ENCODE data around the gene KRTAP10-10.

The KRTAP10-10 gene

GRCh38 chr21:44615911-44616590 is 21.1 kb upstream of the KRTAP10-10 start:
- DNase-seq (ENCODE audit: low spot score) (no peak), ATAC-seq (ENCODE audit: low read depth) (no peak)
- H3K4me1 ChIP-seq (ENCODE audit: insufficient read depth, poor library complexity, severe bottlenecking), result no peaks in the 10 kb centered on the region

DNA sequence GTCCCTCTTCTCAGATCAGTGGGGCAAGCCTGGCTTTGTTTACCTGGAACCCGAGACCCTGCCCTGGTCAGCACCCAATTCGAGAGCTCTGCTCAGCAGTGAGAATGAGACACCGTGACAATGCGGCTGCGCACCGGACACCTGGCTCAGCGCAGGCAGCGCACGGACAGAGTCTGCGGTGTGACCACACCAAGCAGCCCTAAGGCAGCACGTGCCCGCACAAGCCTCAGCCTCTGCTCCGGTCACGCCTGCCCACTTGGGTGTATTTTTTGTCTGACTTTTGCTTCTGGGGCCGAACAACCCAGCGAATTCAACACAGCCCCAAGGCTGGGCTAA is 20.6 kb upstream of the KRTAP10-10 start:
- Histone ChIP-seq H3K27ac (ENCODE audit: poor library complexity, severe bottlenecking) (no peak overlapping the region), H3K4me1 (ENCODE audit: insufficient read depth, poor library complexity, severe bottlenecking) (no peaks in the 10 kb centered on the region), H3K9me3 (ENCODE audit: severe bottlenecking) (no peaks in the 10 kb centered on the region), H3K27me3 (ENCODE audit: insufficient read depth, poor library complexity, severe bottlenecking) (peaks cover 21% of the 10 kb centered on the region), H3K36me3 (ENCODE audit: low read depth) (no peaks in the 10 kb centered on the region), H3K4me3 (ENCODE audit: severe bottlenecking) (no peak overlapping the region)
- ATAC-seq (ENCODE audit: low read depth), result peak; percentile 44; the same call in 1 of the 3 replicates
- no peak for TF ChIP-seq CTCF (IDR thresholded peaks at IDR 0.05; ENCODE audit: poor library complexity, severe bottlenecking)
- DNase-seq (ENCODE audit: low spot score), result no peak

More at GRCh38 chr21:44615911-44616590, 21.1 kb upstream of the KRTAP10-10 start:
- no peaks in the 10 kb centered on the region for H3K36me3 ChIP-seq (ENCODE audit: low read depth)
- H3K27ac ChIP-seq (ENCODE audit: poor library complexity, severe bottlenecking), result no peak overlapping the region
- no peak overlapping the region for H3K4me3 ChIP-seq (ENCODE audit: severe bottlenecking)
- peaks cover 21% of the 10 kb centered on the region for H3K27me3 ChIP-seq (ENCODE audit: insufficient read depth, poor library complexity, severe bottlenecking)
- no peaks in the 10 kb centered on the region for H3K9me3 ChIP-seq (ENCODE audit: severe bottlenecking)
- no peak for TF ChIP-seq CTCF (IDR thresholded peaks at IDR 0.05; ENCODE audit: poor library complexity, severe bottlenecking)

DNA sequence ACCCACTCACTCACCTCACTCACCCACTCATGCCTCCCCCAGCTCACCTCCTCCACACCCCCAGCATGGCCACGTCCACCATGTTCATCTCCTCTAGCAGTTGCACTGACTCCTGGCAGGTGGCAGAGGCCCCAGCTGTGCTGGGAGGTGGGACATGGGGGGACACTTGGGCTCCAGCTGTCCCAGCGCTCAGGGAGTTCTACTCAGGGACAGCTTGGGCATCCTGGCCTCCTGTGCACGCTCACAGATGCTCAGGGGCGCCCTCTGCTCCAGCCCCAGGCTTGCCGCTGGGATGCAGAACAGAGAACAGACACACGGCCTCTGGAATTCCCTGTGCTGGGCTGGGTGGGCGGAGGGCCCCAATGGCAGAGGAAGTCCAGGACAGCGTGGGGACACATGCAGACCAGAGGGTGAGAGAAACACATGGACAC is 20.1 kb upstream of the KRTAP10-10 start:
- DNase-seq (ENCODE audit: low spot score), result no peak
- TF ChIP-seq CTCF (IDR thresholded peaks at IDR 0.05; ENCODE audit: poor library complexity, severe bottlenecking), result no peak
- Histone ChIP-seq H3K4me3 (ENCODE audit: severe bottlenecking) (no peak overlapping the region), H3K4me1 (ENCODE audit: insufficient read depth, poor library complexity, severe bottlenecking) (no peaks in the 10 kb centered on the region), H3K27ac (ENCODE audit: poor library complexity, severe bottlenecking) (no peak overlapping the region), H3K36me3 (ENCODE audit: low read depth) (no peaks in the 10 kb centered on the region), H3K27me3 (ENCODE audit: insufficient read depth, poor library complexity, severe bottlenecking) (peaks cover 21% of the 10 kb centered on the region), H3K9me3 (ENCODE audit: severe bottlenecking) (no peaks in the 10 kb centered on the region)
- ATAC-seq (ENCODE audit: low read depth), result no peak

DNA sequence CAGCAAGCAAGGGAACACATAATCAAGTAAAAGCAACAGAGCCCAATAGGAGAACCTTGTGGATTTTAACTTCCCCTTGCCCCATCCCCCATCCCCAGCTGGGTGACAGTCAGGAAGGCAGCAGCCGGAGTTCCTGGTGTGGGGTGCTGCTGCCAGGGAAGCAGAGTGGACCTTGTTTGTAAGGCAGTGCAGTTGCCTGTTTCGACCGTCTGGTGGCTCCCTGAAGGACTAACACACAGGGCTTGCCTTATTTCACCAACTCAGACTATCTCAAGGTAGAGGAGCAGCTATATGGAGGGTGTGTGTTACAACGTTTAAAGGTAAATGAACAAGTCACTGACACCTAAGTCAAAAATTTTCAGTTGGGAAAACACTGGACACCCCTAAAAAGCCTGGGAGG is 18.7 kb upstream of the KRTAP10-10 start:
- H3K4me3 ChIP-seq (ENCODE audit: severe bottlenecking), result no peak overlapping the region
- H3K27me3 ChIP-seq (ENCODE audit: insufficient read depth, poor library complexity, severe bottlenecking), result peaks cover 21% of the 10 kb centered on the region
- H3K4me1 ChIP-seq (ENCODE audit: insufficient read depth, poor library complexity, severe bottlenecking), result no peaks in the 10 kb centered on the region
- ATAC-seq (ENCODE audit: low read depth) (no peak), DNase-seq (ENCODE audit: low spot score) (no peak)
- no peak for TF ChIP-seq CTCF (IDR thresholded peaks at IDR 0.05; ENCODE audit: poor library complexity, severe bottlenecking)
- no peaks in the 10 kb centered on the region for H3K36me3 ChIP-seq (ENCODE audit: low read depth)
- H3K27ac ChIP-seq (ENCODE audit: poor library complexity, severe bottlenecking), result no peak overlapping the region
- H3K9me3 ChIP-seq (ENCODE audit: severe bottlenecking), result peaks cover 2% of the 10 kb centered on the region

GRCh38 chr21:44618909-44619308 is 18.2 kb upstream of the KRTAP10-10 start:
- DNase-seq (ENCODE audit: low spot score), result no peak
- Histone ChIP-seq H3K4me1 (ENCODE audit: insufficient read depth, poor library complexity, severe bottlenecking) (no peaks in the 10 kb centered on the region), H3K36me3 (ENCODE audit: low read depth) (no peaks in the 10 kb centered on the region), H3K4me3 (ENCODE audit: severe bottlenecking) (no peak overlapping the region), H3K27ac (ENCODE audit: poor library complexity, severe bottlenecking) (no peak overlapping the region), H3K9me3 (ENCODE audit: severe bottlenecking) (peaks cover 6% of the 10 kb centered on the region), H3K27me3 (ENCODE audit: insufficient read depth, poor library complexity, severe bottlenecking) (peaks cover 21% of the 10 kb centered on the region)
- TF ChIP-seq CTCF (IDR thresholded peaks at IDR 0.05; ENCODE audit: poor library complexity, severe bottlenecking), result no peak
- no peak for ATAC-seq (ENCODE audit: low read depth)

All from RWPE2 (cell line).